DOHH2 (cell line): Measurements from ENCODE around the gene NAALADL2.

Experiments used
- CTCF ChIP-seq: fragments of 200-600 bp; sonication (generic); IDR thresholded peaks from one replicate; pipeline ENCODE4 v1.5.1; 2014; ENCODE audit warnings: antibody characterized with exemption, mild to moderate bottlenecking, low read depth, low read length; ENCODE audit not compliant: poor library complexity, severe bottlenecking
- EZH2phosphoT487 ChIP-seq: fragments of 200-600 bp; sonication (generic); IDR thresholded peaks from 2 replicates; pipeline ENCODE4 v1.6.1; 2017; ENCODE audit warnings: borderline replicate concordance, mild to moderate bottlenecking, antibody characterized with exemption, low read length, moderate library complexity, mixed read lengths

- TF ChIP-seq CTCF: no peak
- no peak for TF ChIP-seq EZH2phosphoT487
Observed at GRCh38 chr3:175346573-175347356, 487.6 kb downstream of the NAALADL2 start.
